ENCODE measurements around the gene MLC1.

MLC1 gene

DNA sequence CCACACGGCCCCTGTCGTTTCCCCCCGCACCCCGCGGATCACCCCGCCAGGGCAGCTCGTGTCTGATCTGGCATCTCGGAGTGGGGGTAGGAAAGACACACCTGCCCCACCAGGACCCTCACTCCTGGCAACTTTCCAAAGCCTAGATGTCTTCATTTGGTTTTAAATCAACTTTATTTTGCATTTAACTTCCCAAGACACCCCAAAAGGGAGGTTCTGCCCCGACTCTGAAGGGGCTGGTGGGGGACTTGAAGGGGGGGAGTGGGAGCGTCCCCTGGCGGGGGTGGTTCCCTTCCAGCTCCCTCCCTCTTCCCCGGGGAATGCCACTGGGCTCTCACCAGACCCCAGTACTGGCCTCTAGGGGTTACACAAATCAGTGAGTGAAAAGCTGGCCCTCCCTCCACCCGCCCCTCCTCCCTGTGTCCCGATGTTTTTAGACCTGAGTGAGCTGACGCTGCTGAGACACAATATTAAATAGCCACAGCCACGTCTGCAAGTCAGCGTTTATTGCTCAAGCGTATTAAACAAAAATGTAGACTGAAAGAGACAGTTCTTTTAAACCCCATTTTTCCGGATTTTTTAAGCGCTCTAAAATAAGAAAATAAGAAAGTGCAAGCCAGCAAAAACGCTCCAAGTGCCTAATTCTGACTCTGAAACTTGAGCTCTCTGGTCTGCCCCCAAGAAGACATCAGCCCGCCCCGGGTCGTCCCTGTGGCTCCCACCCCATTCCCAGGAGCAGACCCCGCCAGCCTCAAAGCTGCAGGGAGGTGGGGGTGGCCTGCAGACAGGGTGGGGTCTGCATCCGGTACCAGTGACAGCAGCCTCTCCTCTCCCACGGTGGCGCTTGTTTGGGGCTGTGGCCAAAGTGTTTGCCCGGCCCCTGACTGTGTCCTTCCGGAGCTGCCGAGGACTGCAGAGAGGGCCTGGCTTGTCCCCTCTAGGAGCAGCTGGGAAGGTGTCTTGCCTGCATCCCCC lies 26.0 kb downstream of the MLC1 start:
- peaks cover 3% of the 10 kb centered on the region for H3K9me3 Mint-ChIP-seq
- peaks cover 27% of the 10 kb centered on the region for H3K4me1 Mint-ChIP-seq
- TF ChIP-seq, protein P1, sequence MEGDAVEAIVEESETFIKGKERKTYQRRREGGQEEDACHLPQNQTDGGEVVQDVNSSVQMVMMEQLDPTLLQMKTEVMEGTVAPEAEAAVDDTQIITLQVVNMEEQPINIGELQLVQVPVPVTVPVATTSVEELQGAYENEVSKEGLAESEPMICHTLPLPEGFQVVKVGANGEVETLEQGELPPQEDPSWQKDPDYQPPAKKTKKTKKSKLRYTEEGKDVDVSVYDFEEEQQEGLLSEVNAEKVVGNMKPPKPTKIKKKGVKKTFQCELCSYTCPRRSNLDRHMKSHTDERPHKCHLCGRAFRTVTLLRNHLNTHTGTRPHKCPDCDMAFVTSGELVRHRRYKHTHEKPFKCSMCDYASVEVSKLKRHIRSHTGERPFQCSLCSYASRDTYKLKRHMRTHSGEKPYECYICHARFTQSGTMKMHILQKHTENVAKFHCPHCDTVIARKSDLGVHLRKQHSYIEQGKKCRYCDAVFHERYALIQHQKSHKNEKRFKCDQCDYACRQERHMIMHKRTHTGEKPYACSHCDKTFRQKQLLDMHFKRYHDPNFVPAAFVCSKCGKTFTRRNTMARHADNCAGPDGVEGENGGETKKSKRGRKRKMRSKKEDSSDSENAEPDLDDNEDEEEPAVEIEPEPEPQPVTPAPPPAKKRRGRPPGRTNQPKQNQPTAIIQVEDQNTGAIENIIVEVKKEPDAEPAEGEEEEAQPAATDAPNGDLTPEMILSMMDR (IDR thresholded peaks at IDR 0.05; ENCODE audit: unreplicated experiment in 3 of 3) = peak; percentile 27 to 37 (median 33)
- H3K36me3 Mint-ChIP-seq (ENCODE audit: low read depth) = no peaks in the 10 kb centered on the region
- peak overlapping the region; percentile 31 to 74 (median 62) for H3K27ac Mint-ChIP-seq
- peak overlapping the region; percentile 69 to 77 (median 70) for H3K4me3 Mint-ChIP-seq
- H3K27me3 Mint-ChIP-seq (ENCODE audit: low read depth) = peaks cover 38% of the 10 kb centered on the region

DNA sequence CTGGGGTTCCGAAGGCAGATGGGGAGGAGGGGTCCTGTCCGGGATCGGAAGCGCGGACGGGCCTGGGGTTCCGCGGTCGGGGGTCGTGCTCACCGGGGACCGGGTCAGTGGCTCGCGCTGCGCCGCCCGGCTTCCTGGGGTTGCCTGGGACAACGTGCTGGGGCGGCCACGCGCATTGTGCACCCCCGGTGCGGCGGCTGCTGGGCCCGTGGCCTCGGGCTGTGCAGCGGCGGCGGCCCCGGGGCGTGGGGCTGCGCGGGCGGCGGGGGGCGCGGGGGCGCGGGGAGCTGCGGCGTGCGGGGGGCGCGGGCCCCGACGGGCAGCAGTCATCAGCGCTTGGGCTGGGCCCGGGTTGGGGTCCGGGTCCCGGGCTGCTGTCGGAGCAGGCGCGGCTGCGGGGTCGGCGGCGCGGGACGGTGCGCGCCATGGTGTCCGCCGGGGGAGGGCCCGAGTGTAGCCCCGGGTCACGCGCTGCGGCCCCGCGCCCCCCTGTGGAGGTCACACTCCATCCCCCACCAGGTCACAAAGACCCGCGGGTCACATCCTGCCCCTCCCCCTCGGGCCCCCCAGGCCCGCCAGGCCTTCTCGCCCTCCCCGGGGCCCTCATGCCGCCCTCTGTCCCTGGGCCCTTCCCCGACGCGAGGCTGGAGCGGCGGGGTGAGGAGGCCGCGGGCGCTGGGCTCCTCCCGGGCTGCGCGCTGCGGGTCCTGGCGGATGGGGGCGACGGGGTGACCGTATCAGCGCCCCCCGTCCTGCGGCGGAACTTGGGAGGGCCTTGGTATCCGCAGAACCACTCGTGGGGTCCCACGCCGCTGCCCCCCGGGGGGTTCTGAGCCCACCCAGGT lies 26.9 kb downstream of the MLC1 start, which contains the start of gene TTLL8:
TTLL8 (minus strand) TSS at position 238 of the 845 bp plus-strand sequence.
- peaks cover 42% of the 10 kb centered on the region for H3K27me3 Mint-ChIP-seq (ENCODE audit: low read depth)
- no peaks in the 10 kb centered on the region for H3K36me3 Mint-ChIP-seq (ENCODE audit: low read depth)
- H3K9me3 Mint-ChIP-seq = peaks cover 9% of the 10 kb centered on the region
- peak within 1 kb of the TSS; percentile 31 to 74 (median 62) for H3K27ac Mint-ChIP-seq
- H3K4me3 Mint-ChIP-seq = peak within 1 kb of the TSS; percentile 69 to 77 (median 70)
- TF ChIP-seq, protein P1 (IDR thresholded peaks at IDR 0.05; ENCODE audit: unreplicated experiment in 3 of 3) = no peak
- H3K4me1 Mint-ChIP-seq = peaks cover 27% of the 10 kb centered on the region

DNA sequence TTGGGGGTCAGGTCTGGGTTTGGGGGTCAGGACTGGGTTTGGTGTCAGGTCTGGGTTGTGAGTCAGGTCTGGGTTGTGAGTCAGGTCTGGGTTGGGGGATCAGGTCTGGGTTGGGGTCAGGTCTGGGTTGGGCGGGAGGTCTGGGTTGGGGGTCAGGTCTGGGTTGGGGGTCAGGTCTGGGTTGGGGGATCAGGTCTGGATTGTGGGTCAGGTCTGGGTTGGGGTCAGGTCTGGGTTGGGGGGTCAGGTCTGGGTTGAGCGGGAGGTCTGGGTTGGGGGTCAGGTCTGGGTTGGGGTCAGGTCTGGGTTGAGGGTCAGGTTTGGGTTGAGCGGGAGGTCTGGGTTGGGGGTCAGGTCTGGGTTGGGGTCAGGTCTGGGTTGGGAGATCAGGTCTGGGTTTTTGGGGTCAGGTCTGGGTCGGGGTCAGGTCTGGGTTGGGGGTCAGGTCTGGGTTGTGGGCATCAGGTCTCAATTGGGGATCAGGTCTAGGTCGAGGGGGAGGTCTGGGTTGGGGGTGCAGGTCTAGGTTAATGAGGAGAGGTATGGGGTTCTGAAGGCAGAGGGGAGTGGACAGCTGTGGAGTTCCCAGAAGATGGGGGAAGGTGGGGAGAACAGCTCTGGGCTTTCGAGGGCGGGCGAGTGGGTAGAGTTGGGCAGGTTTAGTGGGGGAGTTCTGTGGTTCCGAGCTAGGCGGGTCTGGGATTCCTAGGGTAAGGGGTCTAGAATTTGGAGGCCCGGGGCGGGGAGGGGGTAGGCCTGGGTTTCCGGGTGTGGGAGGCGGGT lies 27.8 kb downstream of the MLC1 start:
- TF ChIP-seq, protein P1 (IDR thresholded peaks at IDR 0.05; ENCODE audit: unreplicated experiment in 3 of 3) = no peak
- H3K4me1 Mint-ChIP-seq = peaks cover 27% of the 10 kb centered on the region
- H3K27me3 Mint-ChIP-seq (ENCODE audit: low read depth) = peaks cover 37% of the 10 kb centered on the region
- H3K4me3 Mint-ChIP-seq = no peak overlapping the region
- H3K27ac Mint-ChIP-seq = no peak overlapping the region
- no peaks in the 10 kb centered on the region for H3K36me3 Mint-ChIP-seq (ENCODE audit: low read depth)
- peaks cover 13% of the 10 kb centered on the region for H3K9me3 Mint-ChIP-seq

DNA sequence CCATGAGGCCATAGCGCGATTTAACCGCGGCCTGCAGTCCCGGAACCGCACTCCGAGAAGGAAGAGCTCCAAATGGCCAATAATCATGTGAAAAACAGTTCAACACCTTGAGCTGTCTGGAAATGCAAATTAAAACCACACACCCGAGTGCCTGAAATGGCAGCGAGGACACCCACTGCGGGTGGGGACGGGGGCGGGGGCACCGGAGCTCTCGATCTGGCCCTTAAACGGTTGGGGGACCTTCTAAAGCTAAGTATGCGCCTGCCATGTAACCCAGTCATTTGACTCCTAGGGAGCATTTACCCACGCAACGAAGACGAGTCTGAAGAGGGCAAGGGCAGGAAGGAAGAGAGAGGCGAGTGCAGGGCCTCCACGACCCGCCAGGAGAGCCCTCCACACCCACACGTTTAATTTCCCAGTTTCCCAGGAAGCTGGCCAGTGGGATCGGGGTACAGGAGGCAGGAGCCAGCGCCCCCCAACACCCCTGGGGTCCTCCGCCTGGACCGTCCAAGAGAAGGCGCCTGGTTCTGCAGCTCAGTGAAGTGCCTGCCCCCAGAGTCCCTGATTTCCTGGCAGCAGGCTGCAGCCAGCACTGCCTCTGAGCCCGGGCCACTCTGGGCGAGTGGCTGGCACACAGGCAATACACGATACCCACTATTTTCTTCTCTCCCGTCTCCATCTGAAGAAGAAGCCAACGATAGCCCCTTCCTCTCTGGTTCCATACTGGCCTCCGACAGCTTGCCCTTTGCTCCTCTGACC lies 28.8 kb downstream of the MLC1 start:
- Mint-ChIP-seq H3K36me3 (ENCODE audit: low read depth) (no peaks in the 10 kb centered on the region), H3K4me1 (peaks cover 25% of the 10 kb centered on the region), H3K4me3 (no peak overlapping the region), H3K27me3 (ENCODE audit: low read depth) (peaks cover 37% of the 10 kb centered on the region), H3K27ac (no peak overlapping the region), H3K9me3 (peaks cover 21% of the 10 kb centered on the region)
- TF ChIP-seq, protein P1 (IDR thresholded peaks at IDR 0.05; ENCODE audit: unreplicated experiment in 3 of 3) = no peak

DNA sequence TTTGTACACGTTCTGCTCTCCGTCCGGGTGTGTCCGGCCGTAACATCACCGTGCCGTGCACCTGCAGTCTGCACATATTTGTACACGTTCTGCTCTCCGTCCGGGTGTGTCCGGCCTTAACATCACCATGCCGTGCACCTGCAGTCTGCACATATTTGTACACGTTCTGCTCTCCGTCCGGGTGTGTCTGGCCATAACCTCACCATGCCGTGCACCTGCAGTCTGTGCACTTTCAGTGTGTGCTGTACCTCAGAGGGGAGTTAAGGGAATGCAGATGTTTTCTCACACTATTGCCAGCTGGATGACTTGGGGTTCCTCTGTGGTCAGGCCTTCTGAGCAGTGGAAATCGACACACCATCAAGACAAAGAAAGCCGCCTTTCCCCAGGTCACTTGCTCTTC lies 31.4 kb downstream of the MLC1 start:
- H3K27ac Mint-ChIP-seq = no peak overlapping the region
- no peak overlapping the region for H3K4me3 Mint-ChIP-seq
- H3K36me3 Mint-ChIP-seq (ENCODE audit: low read depth) = no peaks in the 10 kb centered on the region
- H3K4me1 Mint-ChIP-seq = peaks cover 3% of the 10 kb centered on the region
- peaks cover 25% of the 10 kb centered on the region for H3K27me3 Mint-ChIP-seq (ENCODE audit: low read depth)
- H3K9me3 Mint-ChIP-seq = peaks cover 21% of the 10 kb centered on the region
- TF ChIP-seq, protein P1 (IDR thresholded peaks at IDR 0.05; ENCODE audit: unreplicated experiment in 3 of 3) = no peak
